ENCODE data around the gene AKT2. TPM values are rescaled to one million over a fixed set of nuclear protein-coding genes. Genes with fewer than 3 reads are reported as not detected.
"Not testable (repeated sequence)": the region's sequence is repeated elsewhere in the genome, so short reads cannot be mapped to it uniquely, and the experiment has no call there.

AKT2 gene
- 10 to 100 TPM; 51.9 to 56.0 TPM for polyA plus RNA-seq

GRCh38 chr19:40284501-40285352 lies at the start of gene AKT2:
Gene AKT2 (minus strand): TSS chr19:40285345. CDS start chr19:40265267, 20,078 bp downstream.
- peak within 1 kb of the TSS; percentile 93 to 95 for H3K27ac ChIP-seq (ENCODE audit: low read depth in 2 of 2, low read length in 1 of 2)
- 0 to 1% methylated on average over 69 to 83 of the region's 84 CpGs for WGBS, 2 donors
- peaks cover 14 to 25% of the 10 kb centered on the region in 2 donors for H3K4me1 ChIP-seq (ENCODE audit: control insufficient read depth in 2 of 2, insufficient read depth in 2 of 2, low read length in 1 of 2)
- H3K27me3 ChIP-seq (ENCODE audit: control insufficient read depth in 1 of 2, insufficient read depth in 2 of 2, low read length in 2 of 2) = no peaks in the 10 kb centered on the region
- H3K9me3 ChIP-seq (ENCODE audit: control insufficient read depth in 2 of 2, insufficient read depth in 1 of 2, low read depth in 1 of 2, low read length in 1 of 2) = no peaks in the 10 kb centered on the region
- peak within 1 kb of the TSS; percentile 86 to 88 for H3K4me3 ChIP-seq (ENCODE audit: low read depth in 1 of 2, low read length in 2 of 2)
- H3K36me3 ChIP-seq (ENCODE audit: control insufficient read depth in 2 of 2, insufficient read depth in 2 of 2, low read length in 1 of 2) = peaks cover 0 to 3% of the 10 kb centered on the region in 2 donors

DNA sequence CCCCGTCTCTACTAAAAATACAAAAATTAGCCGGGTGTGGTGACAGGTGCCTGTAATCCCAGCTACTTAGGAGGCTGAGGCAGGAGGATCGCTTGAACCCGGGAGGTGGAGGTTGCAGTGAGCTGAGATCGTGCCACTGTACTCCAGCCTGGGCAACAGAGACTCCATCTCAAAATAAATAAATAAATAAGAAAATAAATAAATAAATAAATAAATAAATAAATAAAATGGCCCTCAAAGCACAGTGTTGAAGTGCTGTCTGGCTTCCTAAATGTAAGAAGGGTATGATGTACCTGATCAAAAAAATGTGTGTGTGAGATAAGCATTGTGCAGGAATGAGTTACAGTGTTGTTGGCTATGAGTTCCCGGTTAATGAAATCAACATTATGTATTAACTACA lies 47.9 kb upstream of the AKT2 start:
- not testable (repeated sequence) for H3K4me3 ChIP-seq (ENCODE audit: low read depth in 1 of 2, low read length in 2 of 2); H3K4me1 ChIP-seq (ENCODE audit: control insufficient read depth in 2 of 2, insufficient read depth in 2 of 2, low read length in 1 of 2); H3K27ac ChIP-seq (ENCODE audit: low read depth in 2 of 2, low read length in 1 of 2); H3K9me3 ChIP-seq (ENCODE audit: control insufficient read depth in 2 of 2, insufficient read depth in 1 of 2, low read depth in 1 of 2, low read length in 1 of 2); H3K27me3 ChIP-seq (ENCODE audit: control insufficient read depth in 1 of 2, insufficient read depth in 2 of 2, low read length in 2 of 2)
- H3K36me3 ChIP-seq (ENCODE audit: control insufficient read depth in 2 of 2, insufficient read depth in 2 of 2, low read length in 1 of 2) = peaks cover 12 to 33% of the 10 kb centered on the region in 2 donors
- 97 to 98% methylated on average over 6 of the region's 6 CpGs for WGBS, 2 donors

- WGBS, 2 donors = 88 to 91% methylated on average over 6 of the region's 6 CpGs
- no peaks in the 10 kb centered on the region for H3K4me1 ChIP-seq (ENCODE audit: control insufficient read depth in 2 of 2, insufficient read depth in 2 of 2, low read length in 1 of 2)
- peaks cover 0 to 2% of the 10 kb centered on the region in 2 donors for H3K9me3 ChIP-seq (ENCODE audit: control insufficient read depth in 2 of 2, insufficient read depth in 1 of 2, low read depth in 1 of 2, low read length in 1 of 2)
- no peak overlapping the region for H3K27ac ChIP-seq (ENCODE audit: low read depth in 2 of 2, low read length in 1 of 2)
- no peak overlapping the region for H3K4me3 ChIP-seq (ENCODE audit: low read depth in 1 of 2, low read length in 2 of 2)
- H3K36me3 ChIP-seq (ENCODE audit: control insufficient read depth in 2 of 2, insufficient read depth in 2 of 2, low read length in 1 of 2) = peaks cover 16 to 36% of the 10 kb centered on the region in 2 donors
- no peaks in the 10 kb centered on the region for H3K27me3 ChIP-seq (ENCODE audit: control insufficient read depth in 1 of 2, insufficient read depth in 2 of 2, low read length in 2 of 2)
Observed at GRCh38 chr19:40332669-40333068, 47.5 kb upstream of the AKT2 start.

GRCh38 chr19:40331052-40331451 lies 45.9 kb upstream of the AKT2 start:
- 73 to 77% methylated on average over 5 of the region's 5 CpGs for WGBS, 2 donors
- Histone ChIP-seq H3K36me3 (ENCODE audit: control insufficient read depth in 2 of 2, insufficient read depth in 2 of 2, low read length in 1 of 2) (peaks cover 17 to 46% of the 10 kb centered on the region in 2 donors), H3K27me3 (ENCODE audit: control insufficient read depth in 1 of 2, insufficient read depth in 2 of 2, low read length in 2 of 2) (no peaks in the 10 kb centered on the region), H3K27ac (ENCODE audit: low read depth in 2 of 2, low read length in 1 of 2) (no peak overlapping the region), H3K4me1 (ENCODE audit: control insufficient read depth in 2 of 2, insufficient read depth in 2 of 2, low read length in 1 of 2) (no peaks in the 10 kb centered on the region), H3K9me3 (ENCODE audit: control insufficient read depth in 2 of 2, insufficient read depth in 1 of 2, low read depth in 1 of 2, low read length in 1 of 2) (peaks cover 0 to 2% of the 10 kb centered on the region in 2 donors), H3K4me3 (ENCODE audit: low read depth in 1 of 2, low read length in 2 of 2) (no peak overlapping the region)

- Histone ChIP-seq H3K9me3 (ENCODE audit: control insufficient read depth in 2 of 2, insufficient read depth in 1 of 2, low read depth in 1 of 2, low read length in 1 of 2) (no peaks in the 10 kb centered on the region), H3K27ac (ENCODE audit: low read depth in 2 of 2, low read length in 1 of 2) (no peak overlapping the region), H3K27me3 (ENCODE audit: control insufficient read depth in 1 of 2, insufficient read depth in 2 of 2, low read length in 2 of 2) (no peaks in the 10 kb centered on the region), H3K4me3 (ENCODE audit: low read depth in 1 of 2, low read length in 2 of 2) (no peak overlapping the region), H3K4me1 (ENCODE audit: control insufficient read depth in 2 of 2, insufficient read depth in 2 of 2, low read length in 1 of 2) (peaks cover 0 to 3% of the 10 kb centered on the region in 2 donors), H3K36me3 (ENCODE audit: control insufficient read depth in 2 of 2, insufficient read depth in 2 of 2, low read length in 1 of 2) (peaks cover 20 to 63% of the 10 kb centered on the region in 2 donors)
- 90 to 94% methylated on average over 14 of the region's 14 CpGs for WGBS, 2 donors
Observed at GRCh38 chr19:40326201-40326600, 41.1 kb upstream of the AKT2 start.

- Histone ChIP-seq H3K27ac (ENCODE audit: low read depth in 2 of 2, low read length in 1 of 2) (peak overlapping the region in 1 of 2 donors; percentile 56), H3K9me3 (ENCODE audit: control insufficient read depth in 2 of 2, insufficient read depth in 1 of 2, low read depth in 1 of 2, low read length in 1 of 2) (no peaks in the 10 kb centered on the region), H3K27me3 (ENCODE audit: control insufficient read depth in 1 of 2, insufficient read depth in 2 of 2, low read length in 2 of 2) (no peaks in the 10 kb centered on the region), H3K36me3 (ENCODE audit: control insufficient read depth in 2 of 2, insufficient read depth in 2 of 2, low read length in 1 of 2) (peaks cover 20 to 67% of the 10 kb centered on the region in 2 donors), H3K4me1 (ENCODE audit: control insufficient read depth in 2 of 2, insufficient read depth in 2 of 2, low read length in 1 of 2) (peaks cover 0 to 3% of the 10 kb centered on the region in 2 donors), H3K4me3 (ENCODE audit: low read depth in 1 of 2, low read length in 2 of 2) (no peak overlapping the region)
- WGBS, 2 donors = 79 to 86% methylated on average over 12 to 13 of the region's 13 CpGs
Observed at GRCh38 chr19:40323705-40324104, 38.6 kb upstream of the AKT2 start.

- WGBS, 2 donors = 91% methylated on average over 15 of the region's 15 CpGs
- Histone ChIP-seq H3K4me3 (ENCODE audit: low read depth in 1 of 2, low read length in 2 of 2) (no peak overlapping the region), H3K9me3 (ENCODE audit: control insufficient read depth in 2 of 2, insufficient read depth in 1 of 2, low read depth in 1 of 2, low read length in 1 of 2) (no peaks in the 10 kb centered on the region), H3K4me1 (ENCODE audit: control insufficient read depth in 2 of 2, insufficient read depth in 2 of 2, low read length in 1 of 2) (peaks cover 0 to 3% of the 10 kb centered on the region in 2 donors), H3K27ac (ENCODE audit: low read depth in 2 of 2, low read length in 1 of 2) (no peak overlapping the region), H3K36me3 (ENCODE audit: control insufficient read depth in 2 of 2, insufficient read depth in 2 of 2, low read length in 1 of 2) (peaks cover 20 to 61% of the 10 kb centered on the region in 2 donors), H3K27me3 (ENCODE audit: control insufficient read depth in 1 of 2, insufficient read depth in 2 of 2, low read length in 2 of 2) (no peaks in the 10 kb centered on the region)
Observed at GRCh38 chr19:40322951-40323615, 37.9 kb upstream of the AKT2 start.

DNA sequence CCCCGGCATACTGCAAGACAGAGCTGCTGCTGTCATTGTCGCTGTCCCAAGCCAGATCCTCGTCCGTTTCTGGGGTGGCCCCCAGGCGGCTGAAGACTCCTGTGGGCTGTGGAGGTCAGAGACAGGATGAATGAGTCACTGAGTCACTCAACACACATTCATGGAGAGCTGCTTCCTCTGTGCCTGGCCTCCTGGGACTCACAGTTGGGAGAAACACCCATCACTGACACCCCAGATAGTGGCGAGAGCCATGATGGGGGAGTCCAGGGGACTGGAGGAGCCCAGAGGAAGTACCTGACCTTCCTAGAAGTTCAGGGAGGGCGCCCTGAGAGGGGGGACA lies 37.1 kb upstream of the AKT2 start:
- WGBS, 2 donors = 93 to 98% methylated on average over 7 of the region's 7 CpGs
- H3K36me3 ChIP-seq (ENCODE audit: control insufficient read depth in 2 of 2, insufficient read depth in 2 of 2, low read length in 1 of 2) = peaks cover 16 to 54% of the 10 kb centered on the region in 2 donors

DNA sequence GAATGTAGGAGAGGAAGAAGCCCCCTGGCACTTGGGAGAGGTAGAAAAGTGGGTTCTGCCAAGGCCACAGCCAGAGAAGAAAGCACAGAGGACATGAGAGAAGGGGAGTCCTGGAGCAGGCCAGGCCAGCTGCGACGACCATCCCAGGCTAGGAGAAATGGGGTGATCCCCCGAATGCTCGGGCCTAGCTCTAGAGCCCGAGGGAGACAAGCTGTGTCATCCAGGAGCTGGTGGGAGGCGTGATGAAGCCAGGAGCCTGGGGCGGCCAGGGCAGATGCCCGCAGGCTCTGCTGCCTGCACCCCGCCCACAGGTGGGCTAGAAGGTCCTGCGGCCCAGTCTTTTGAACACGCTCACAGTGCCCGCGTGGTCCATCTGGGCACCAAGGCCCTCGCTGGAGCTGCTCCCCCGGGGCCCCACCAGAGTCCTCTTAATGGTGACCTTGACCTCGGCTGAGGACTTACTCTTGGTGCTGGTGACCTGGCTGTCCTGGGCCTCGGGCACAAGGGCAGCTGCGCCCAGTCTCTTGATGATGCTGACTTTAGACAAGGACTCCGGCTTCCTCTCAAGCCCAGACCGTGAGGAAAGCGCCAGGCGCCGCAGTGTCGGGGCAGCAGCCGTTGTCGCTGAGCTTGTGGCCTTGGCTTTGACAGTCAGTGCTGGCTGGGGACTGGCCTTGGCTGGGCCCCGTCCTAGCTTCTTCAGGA lies 36.6 kb upstream of the AKT2 start:
- Histone ChIP-seq H3K4me1 (ENCODE audit: control insufficient read depth in 2 of 2, insufficient read depth in 2 of 2, low read length in 1 of 2) (peaks cover 0 to 3% of the 10 kb centered on the region in 2 donors), H3K9me3 (ENCODE audit: control insufficient read depth in 2 of 2, insufficient read depth in 1 of 2, low read depth in 1 of 2, low read length in 1 of 2) (no peaks in the 10 kb centered on the region), H3K27ac (ENCODE audit: low read depth in 2 of 2, low read length in 1 of 2) (no peak overlapping the region), H3K27me3 (ENCODE audit: control insufficient read depth in 1 of 2, insufficient read depth in 2 of 2, low read length in 2 of 2) (no peaks in the 10 kb centered on the region), H3K4me3 (ENCODE audit: low read depth in 1 of 2, low read length in 2 of 2) (no peak overlapping the region), H3K36me3 (ENCODE audit: control insufficient read depth in 2 of 2, insufficient read depth in 2 of 2, low read length in 1 of 2) (peaks cover 16 to 53% of the 10 kb centered on the region in 2 donors)
- 91 to 95% methylated on average over 27 of the region's 27 CpGs for WGBS, 2 donors

More for the DNA sequence above, 37.1 kb upstream of the AKT2 start:
- H3K9me3 ChIP-seq (ENCODE audit: control insufficient read depth in 2 of 2, insufficient read depth in 1 of 2, low read depth in 1 of 2, low read length in 1 of 2) = no peaks in the 10 kb centered on the region
- no peak overlapping the region for H3K4me3 ChIP-seq (ENCODE audit: low read depth in 1 of 2, low read length in 2 of 2)
- H3K4me1 ChIP-seq (ENCODE audit: control insufficient read depth in 2 of 2, insufficient read depth in 2 of 2, low read length in 1 of 2) = peaks cover 0 to 3% of the 10 kb centered on the region in 2 donors
- no peaks in the 10 kb centered on the region for H3K27me3 ChIP-seq (ENCODE audit: control insufficient read depth in 1 of 2, insufficient read depth in 2 of 2, low read length in 2 of 2)
- no peak overlapping the region for H3K27ac ChIP-seq (ENCODE audit: low read depth in 2 of 2, low read length in 1 of 2)
